ENCODE data around the gene SLC17A2. TPM values are rescaled to one million over a fixed set of nuclear protein-coding genes. Genes with fewer than 3 reads are reported as not detected.

Gene SLC17A2
- total and polyA plus RNA-seq, 2 of the 13 experiments (the other 11 are each of a cell fraction or from before 2014, with no cell fraction given) = 11.2 to 32.4 TPM

GRCh38 chr6:25930532-25931410 is at the start of gene SLC17A2 (continued):
- TF ChIP-seq PRDM15 (CRISPR knock-in tag; IDR thresholded peaks at IDR 0.05) (no peak), ZBTB3 (CRISPR knock-in tag; IDR thresholded peaks at IDR 0.05; ENCODE audit: borderline replicate concordance, low read depth) (no peak), NONO (IDR thresholded peaks at IDR 0.05) (no peak), NONO (CRISPR knock-in tag; conservative IDR thresholded peaks at IDR 0.05) (peak; percentile 68), ZNF431 (CRISPR knock-in tag; IDR thresholded peaks at IDR 0.05; ENCODE audit: borderline replicate concordance, low read depth) (no peak), ZMYM4 (CRISPR knock-in tag; IDR thresholded peaks at IDR 0.05) (peak; percentile 67), MAFK (conservative IDR thresholded peaks at IDR 0.05 in 1 of 2, IDR thresholded peaks at IDR 0.05 in 1 of 2; ENCODE audit: low read length in 2 of 2) (no peak), MLLT10 (CRISPR knock-in tag; IDR thresholded peaks at IDR 0.05) (no peak), NFATC3 (CRISPR knock-in tag; IDR thresholded peaks at IDR 0.05) (no peak), ZNF276 (CRISPR knock-in tag; IDR thresholded peaks at IDR 0.05; ENCODE audit: low read depth) (no peak), ZBTB1 (CRISPR knock-in tag; IDR thresholded peaks at IDR 0.05; ENCODE audit: borderline replicate concordance) (no peak), ZNF264 (CRISPR knock-in tag; IDR thresholded peaks at IDR 0.05) (no peak), ZNF441 (CRISPR knock-in tag; IDR thresholded peaks at IDR 0.05; ENCODE audit: borderline replicate concordance) (no peak; the same call in 1 of the 2 replicates), SRSF1 (optimal IDR thresholded peaks at IDR 0.05; ENCODE audit: low read depth, low read length) (no peak), ZNF362 (CRISPR knock-in tag; IDR thresholded peaks at IDR 0.05; ENCODE audit: borderline replicate concordance) (peak; percentile 93), ZNF766 (CRISPR knock-in tag; IDR thresholded peaks at IDR 0.05; ENCODE audit: borderline replicate concordance) (0 out of 2 replicates have a peak, but pooled peaks have one; percentile 25)
- TF ChIP-seq, protein P1, sequence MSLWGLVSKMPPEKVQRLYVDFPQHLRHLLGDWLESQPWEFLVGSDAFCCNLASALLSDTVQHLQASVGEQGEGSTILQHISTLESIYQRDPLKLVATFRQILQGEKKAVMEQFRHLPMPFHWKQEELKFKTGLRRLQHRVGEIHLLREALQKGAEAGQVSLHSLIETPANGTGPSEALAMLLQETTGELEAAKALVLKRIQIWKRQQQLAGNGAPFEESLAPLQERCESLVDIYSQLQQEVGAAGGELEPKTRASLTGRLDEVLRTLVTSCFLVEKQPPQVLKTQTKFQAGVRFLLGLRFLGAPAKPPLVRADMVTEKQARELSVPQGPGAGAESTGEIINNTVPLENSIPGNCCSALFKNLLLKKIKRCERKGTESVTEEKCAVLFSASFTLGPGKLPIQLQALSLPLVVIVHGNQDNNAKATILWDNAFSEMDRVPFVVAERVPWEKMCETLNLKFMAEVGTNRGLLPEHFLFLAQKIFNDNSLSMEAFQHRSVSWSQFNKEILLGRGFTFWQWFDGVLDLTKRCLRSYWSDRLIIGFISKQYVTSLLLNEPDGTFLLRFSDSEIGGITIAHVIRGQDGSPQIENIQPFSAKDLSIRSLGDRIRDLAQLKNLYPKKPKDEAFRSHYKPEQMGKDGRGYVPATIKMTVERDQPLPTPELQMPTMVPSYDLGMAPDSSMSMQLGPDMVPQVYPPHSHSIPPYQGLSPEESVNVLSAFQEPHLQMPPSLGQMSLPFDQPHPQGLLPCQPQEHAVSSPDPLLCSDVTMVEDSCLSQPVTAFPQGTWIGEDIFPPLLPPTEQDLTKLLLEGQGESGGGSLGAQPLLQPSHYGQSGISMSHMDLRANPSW (CRISPR knock-in tag; IDR thresholded peaks at IDR 0.05; ENCODE audit: borderline replicate concordance) = peak; percentile 66
